Measurements from ENCODE around the gene VAV3. TPM values are rescaled to one million over a fixed set of nuclear protein-coding genes. Genes with fewer than 3 reads are reported as not detected.

The VAV3 gene
- total and polyA plus RNA-seq, 9 of the 15 experiments (the other 6 are each of a cell fraction or from before 2014, with no cell fraction given): not detected

DNA sequence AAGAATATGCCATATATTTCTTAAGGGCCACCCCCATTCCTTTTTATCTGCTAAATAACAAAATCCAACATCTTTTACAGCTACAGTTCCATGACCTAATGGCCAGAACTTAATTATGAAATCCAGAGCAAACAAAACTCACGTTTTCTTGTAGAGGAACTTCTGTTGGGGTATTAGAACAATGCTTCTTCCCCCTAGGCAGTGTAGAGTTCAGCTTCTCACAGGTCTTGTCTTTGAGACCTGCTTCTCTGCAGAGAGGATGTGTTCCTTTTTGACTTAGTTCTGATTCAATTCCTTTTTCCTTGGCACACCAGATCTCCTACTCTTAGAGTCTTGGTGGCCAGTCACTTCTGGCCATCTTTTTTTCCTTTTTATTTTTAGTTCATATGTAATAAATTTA lies 22.2 kb downstream of the VAV3 start:
- 0% methylated on average over 1 of the region's 1 CpG for WGBS (ENCODE audit: insufficient coverage, low coverage, missing lambda C conversion rate)
- no peak for ATAC-seq
- BruUV-seq (replicated peaks): no TSS peak

More for the DNA sequence above, 22.2 kb downstream of the VAV3 start:
- Histone ChIP-seq H3K9ac (ENCODE audit: insufficient read depth in 1 of 2, low read depth in 2 of 2, low read length in 2 of 2) (no peak overlapping the region), H3K9me3 (replicated peaks; ENCODE audit: control insufficient read depth, insufficient read depth, low read depth, low read length) (no peaks in the 10 kb centered on the region), H3K36me3 (ENCODE audit: control insufficient read depth, insufficient read depth, low read length) (no peaks in the 10 kb centered on the region), H3K79me2 (ENCODE audit: control insufficient read depth, insufficient read depth, low read length) (no peaks in the 10 kb centered on the region), H3K4me2 (ENCODE audit: insufficient read depth, low read length) (no peak overlapping the region), H3K4me3 (no peak overlapping the region), H3K4me1 (replicated peaks in 1 of 2; ENCODE audit: control insufficient read depth in 2 of 2, insufficient read depth in 2 of 2, low read length in 2 of 2) (no peaks in the 10 kb centered on the region), H3K27me3 (ENCODE audit: control insufficient read depth in 2 of 2, insufficient read depth in 2 of 2, low read length in 2 of 2) (no peaks in the 10 kb centered on the region), H2AFZ (ENCODE audit: low read depth, low read length) (no peak overlapping the region), H3K27ac (ENCODE audit: extremely low read depth, low read depth, low read length) (no peak overlapping the region), H4K20me1 (replicated peaks; ENCODE audit: control insufficient read depth, insufficient read depth, low read length) (no peaks in the 10 kb centered on the region), H3K9me1 (ENCODE audit: control insufficient read depth, insufficient read depth, low read length) (no peaks in the 10 kb centered on the region)
- TF ChIP-seq EP300 (IDR thresholded peaks at IDR 0.05; ENCODE audit: low read length): no peak
- TF ChIP-seq FOS (IDR thresholded peaks at IDR 0.05; ENCODE audit: extremely low read depth, insufficient read length): no peak
- TF ChIP-seq PYGO2 (tag; IDR thresholded peaks at IDR 0.05): no peak
- TF ChIP-seq, protein P1, sequence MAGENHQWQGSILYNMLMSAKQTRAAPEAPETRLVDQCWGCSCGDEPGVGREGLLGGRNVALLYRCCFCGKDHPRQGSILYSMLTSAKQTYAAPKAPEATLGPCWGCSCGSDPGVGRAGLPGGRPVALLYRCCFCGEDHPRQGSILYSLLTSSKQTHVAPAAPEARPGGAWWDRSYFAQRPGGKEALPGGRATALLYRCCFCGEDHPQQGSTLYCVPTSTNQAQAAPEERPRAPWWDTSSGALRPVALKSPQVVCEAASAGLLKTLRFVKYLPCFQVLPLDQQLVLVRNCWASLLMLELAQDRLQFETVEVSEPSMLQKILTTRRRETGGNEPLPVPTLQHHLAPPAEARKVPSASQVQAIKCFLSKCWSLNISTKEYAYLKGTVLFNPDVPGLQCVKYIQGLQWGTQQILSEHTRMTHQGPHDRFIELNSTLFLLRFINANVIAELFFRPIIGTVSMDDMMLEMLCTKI (IDR thresholded peaks at IDR 0.05; ENCODE audit: partially characterized antibody): no peak
- TF ChIP-seq ZZZ3 (IDR thresholded peaks at IDR 0.05): no peak
- no peak for TF ChIP-seq ZNF778 (CRISPR knock-in tag; IDR thresholded peaks at IDR 0.05)
- no peak for TF ChIP-seq ETV6 (IDR thresholded peaks at IDR 0.05; ENCODE audit: borderline replicate concordance in 1 of 2, low read depth in 2 of 2, low read length in 1 of 2)
- no peak for TF ChIP-seq ETV6 (CRISPR knock-in tag; IDR thresholded peaks at IDR 0.05; ENCODE audit: borderline replicate concordance)
- TF ChIP-seq BCOR (IDR thresholded peaks at IDR 0.05): no peak
- TF ChIP-seq, protein P2, sequence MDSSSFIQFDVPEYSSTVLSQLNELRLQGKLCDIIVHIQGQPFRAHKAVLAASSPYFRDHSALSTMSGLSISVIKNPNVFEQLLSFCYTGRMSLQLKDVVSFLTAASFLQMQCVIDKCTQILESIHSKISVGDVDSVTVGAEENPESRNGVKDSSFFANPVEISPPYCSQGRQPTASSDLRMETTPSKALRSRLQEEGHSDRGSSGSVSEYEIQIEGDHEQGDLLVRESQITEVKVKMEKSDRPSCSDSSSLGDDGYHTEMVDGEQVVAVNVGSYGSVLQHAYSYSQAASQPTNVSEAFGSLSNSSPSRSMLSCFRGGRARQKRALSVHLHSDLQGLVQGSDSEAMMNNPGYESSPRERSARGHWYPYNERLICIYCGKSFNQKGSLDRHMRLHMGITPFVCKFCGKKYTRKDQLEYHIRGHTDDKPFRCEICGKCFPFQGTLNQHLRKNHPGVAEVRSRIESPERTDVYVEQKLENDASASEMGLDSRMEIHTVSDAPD (CRISPR knock-in tag; IDR thresholded peaks at IDR 0.05): no peak
- TF ChIP-seq, protein P3, sequence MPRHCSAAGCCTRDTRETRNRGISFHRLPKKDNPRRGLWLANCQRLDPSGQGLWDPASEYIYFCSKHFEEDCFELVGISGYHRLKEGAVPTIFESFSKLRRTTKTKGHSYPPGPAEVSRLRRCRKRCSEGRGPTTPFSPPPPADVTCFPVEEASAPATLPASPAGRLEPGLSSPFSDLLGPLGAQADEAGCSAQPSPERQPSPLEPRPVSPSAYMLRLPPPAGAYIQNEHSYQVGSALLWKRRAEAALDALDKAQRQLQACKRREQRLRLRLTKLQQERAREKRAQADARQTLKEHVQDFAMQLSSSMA (CRISPR knock-in tag; IDR thresholded peaks at IDR 0.05): no peak
- no peak for TF ChIP-seq ZFP30 (CRISPR knock-in tag; IDR thresholded peaks at IDR 0.05; ENCODE audit: borderline replicate concordance)
- CTCF ChIA-PET (ENCODE audit: low intra/inter-chr PET ratio): no interaction called here
- DNase-seq (ENCODE audit: extremely low read depth in 1 of 4, low spot score in 3 of 4) (no peak), FAIRE-seq (no peak)
- POLR2A ChIA-PET: interaction anchor here (0.7 kb wide), 1 partner anchor 258 kb away, joined by 3 read pairs; the partner anchor contains the start of gene SLC25A24
- intact Hi-C loops (cut with micrococcal nuclease) (no loop called here), in situ Hi-C loops (cut with MboI) (no loop called here)
